OCI-LY3 (cell line): ENCODE data around the gene VOPP1.
"Not testable (repeated sequence)": the region's sequence is repeated elsewhere in the genome, so short reads cannot be mapped to it uniquely, and the experiment has no call there.

ENCODE experiments used
- H2AFZ ChIP-seq: fragments of 200-600, 300-600 bp; shearing (Covaris generic); 2 replicates; pipeline ENCODE4 v1.6.0; 2014; ENCODE audit warnings: antibody characterized with exemption, low read depth, low read length
- H3K27ac ChIP-seq: fragments of 200-600, 300-600 bp; sonication (generic); 2 replicates; pipeline ENCODE4 v1.5.1; 2014; ENCODE audit warnings: mild to moderate bottlenecking, low read length, moderate library complexity, mixed read lengths
- H3K27me3 ChIP-seq: fragments of 200-600, 300-600 bp; sonication (generic); 2 replicates; pipeline ENCODE4 v1.6.1; 2014; ENCODE audit warnings: low read depth, low read length, mixed read lengths
- H3K36me3 ChIP-seq: fragments of 200-600, 300-600 bp; sonication (generic); replicated peaks from 2 replicates; pipeline ENCODE3; 2014; ENCODE audit warnings: low read depth, low read length, mixed read lengths
- H3K4me1 ChIP-seq: fragments of 300-600, 200-600 bp; sonication (generic); 2 replicates; pipeline ENCODE4 v1.6.1; 2014; ENCODE audit warnings: low read length, mixed read lengths
- H3K4me2 ChIP-seq: fragments of 200-600, 300-600 bp; sonication (generic); 2 replicates; pipeline ENCODE4 v1.6.1; 2014; ENCODE audit warnings: low read length, mixed read lengths
- H3K4me3 ChIP-seq: fragments of 300-600, 200-600 bp; sonication (generic); 2 replicates; pipeline ENCODE4 v1.5.1; 2014; ENCODE audit warnings: antibody characterized with exemption, mild to moderate bottlenecking, low read length, moderate library complexity
- H3K79me2 ChIP-seq: fragments of 300-600, 200-600 bp; shearing (Covaris generic); 2 replicates; pipeline ENCODE4 v1.6.1; 2014; ENCODE audit warnings: mild to moderate bottlenecking, low read length, mixed read lengths
- H3K9ac ChIP-seq: fragments of 300-600, 200-600 bp; shearing (Covaris generic); 2 replicates; pipeline ENCODE4 v1.6.0; 2014; ENCODE audit warnings: mild to moderate bottlenecking, low read length, moderate library complexity
- H3K9me3 ChIP-seq: fragments of 200-600, 300-600 bp; shearing (Covaris generic); 2 replicates; pipeline ENCODE4 v1.6.1; 2014; ENCODE audit warnings: low read length, mixed read lengths; ENCODE audit not compliant: insufficient read depth
- H4K20me1 ChIP-seq: fragments of 200-600, 300-600 bp; sonication (generic); 2 replicates; pipeline ENCODE4 v1.6.1; 2016; ENCODE audit warnings: low read length, mixed read lengths; ENCODE audit not compliant: insufficient read depth
- CTCF ChIP-seq: fragments of 200-600, 300-600 bp; sonication (generic); IDR thresholded peaks from 2 replicates; pipeline ENCODE4 v1.5.1; 2014; ENCODE audit warnings: antibody characterized with exemption, low read length, low read depth
- EZH2phosphoT487 ChIP-seq: fragments of 200-600 bp; shearing (Covaris generic); IDR thresholded peaks from 2 replicates; pipeline ENCODE4 v1.6.1; 2018; ENCODE audit warnings: antibody characterized with exemption, mixed run types, low read depth

The VOPP1 gene

GRCh38 chr7:55473932-55474331, 98.4 kb downstream of the VOPP1 start:
- Histone ChIP-seq H3K9me3 (no peaks in the 10 kb centered on the region), H3K27me3 (no peaks in the 10 kb centered on the region), H3K79me2 (peaks cover 76% of the 10 kb centered on the region), H3K4me2 (no peak overlapping the region), H3K4me1 (no peaks in the 10 kb centered on the region), H2AFZ (no peak overlapping the region), H3K4me3 (no peak overlapping the region), H4K20me1 (peaks cover 71% of the 10 kb centered on the region), H3K36me3 (peaks cover 62% of the 10 kb centered on the region), H3K9ac (no peak overlapping the region), H3K27ac (no peak overlapping the region)
- no peak for TF ChIP-seq CTCF
- no peak for TF ChIP-seq EZH2phosphoT487

GRCh38 chr7:55472928-55473725, 99.2 kb downstream of the VOPP1 start:
- Histone ChIP-seq H3K27me3 (no peaks in the 10 kb centered on the region), H3K4me2 (no peak overlapping the region), H3K4me1 (no peaks in the 10 kb centered on the region), H2AFZ (no peak overlapping the region), H3K27ac (no peak overlapping the region), H3K9me3 (no peaks in the 10 kb centered on the region), H3K79me2 (peaks cover 75% of the 10 kb centered on the region), H3K36me3 (peaks cover 64% of the 10 kb centered on the region), H3K4me3 (no peak overlapping the region), H4K20me1 (peaks cover 70% of the 10 kb centered on the region), H3K9ac (no peak overlapping the region)
- TF ChIP-seq EZH2phosphoT487 (no peak), CTCF (no peak)

- H2AFZ ChIP-seq, H3K27me3 ChIP-seq, H3K9me3 ChIP-seq, H3K4me2 ChIP-seq, H3K27ac ChIP-seq, H3K4me1 ChIP-seq, H3K9ac ChIP-seq, H3K4me3 ChIP-seq: not testable (repeated sequence)
- peaks cover 72% of the 10 kb centered on the region for H3K79me2 ChIP-seq
- H3K36me3 ChIP-seq = peaks cover 62% of the 10 kb centered on the region
- peaks cover 63% of the 10 kb centered on the region for H4K20me1 ChIP-seq
Observed at GRCh38 chr7:55472406-55472805, 99.9 kb downstream of the VOPP1 start.

- H4K20me1 ChIP-seq = peaks cover 55% of the 10 kb centered on the region
- peaks cover 70% of the 10 kb centered on the region for H3K79me2 ChIP-seq
- peaks cover 63% of the 10 kb centered on the region for H3K36me3 ChIP-seq
- not testable (repeated sequence) for H2AFZ ChIP-seq, H3K9me3 ChIP-seq, H3K27me3 ChIP-seq, H3K9ac ChIP-seq, H3K4me3 ChIP-seq, H3K4me1 ChIP-seq, H3K4me2 ChIP-seq, H3K27ac ChIP-seq
Observed at GRCh38 chr7:55471594-55471993, 100.7 kb downstream of the VOPP1 start.

- TF ChIP-seq EZH2phosphoT487 (no peak), CTCF (no peak)
- no peak overlapping the region for H3K27ac ChIP-seq
- H3K9ac ChIP-seq = no peak overlapping the region
- H3K27me3 ChIP-seq = no peaks in the 10 kb centered on the region
- H3K36me3 ChIP-seq = peaks cover 70% of the 10 kb centered on the region
- peaks cover 67% of the 10 kb centered on the region for H3K79me2 ChIP-seq
- H3K9me3 ChIP-seq = no peaks in the 10 kb centered on the region
- no peaks in the 10 kb centered on the region for H3K4me1 ChIP-seq
- H3K4me2 ChIP-seq = no peak overlapping the region
- H3K4me3 ChIP-seq = no peak overlapping the region
- peaks cover 44% of the 10 kb centered on the region for H4K20me1 ChIP-seq
- H2AFZ ChIP-seq = no peak overlapping the region
Observed at GRCh38 chr7:55470261-55470660, 102.0 kb downstream of the VOPP1 start.
